Measurements from ENCODE around the gene SLC49A3. TPM values are rescaled to one million over a fixed set of nuclear protein-coding genes. Genes with fewer than 3 reads are reported as not detected.

Gene SLC49A3
- polyA plus RNA-seq, 1 donor (not counting 4 experiments of a cell fraction or from before 2014, with no cell fraction given): 0.04 TPM

GRCh38 chr4:676871-677235 lies 12.1 kb downstream of the SLC49A3 start:
- TF ChIP-seq CTCF (optimal IDR thresholded peaks at IDR 0.05 in 1 of 3, IDR thresholded peaks at IDR 0.05 in 1 of 3, conservative IDR thresholded peaks at IDR 0.05 in 1 of 3; ENCODE audit: extremely low read depth in 1 of 3, insufficient read depth in 2 of 3, low read length in 3 of 3) (no peak), EZH2 (IDR thresholded peaks at IDR 0.05; ENCODE audit: low read length) (no peak)
- FAIRE-seq (no peak), DNase-seq (ENCODE audit: low read depth, low spot score) (no peak)
- Histone ChIP-seq H2AFZ (ENCODE audit: control insufficient read depth, low read length) (no peak overlapping the region), H3K4me1 (ENCODE audit: control insufficient read depth, extremely low read depth, insufficient read depth, low read length) (peaks cover 29% of the 10 kb centered on the region), H3K9ac (ENCODE audit: control insufficient read depth, extremely low read depth, insufficient read depth, low read length) (no peak overlapping the region), H4K20me1 (ENCODE audit: control insufficient read depth, extremely low read depth, insufficient read depth, low read length) (no peaks in the 10 kb centered on the region), H3K79me2 (ENCODE audit: control insufficient read depth, insufficient read depth, low read length) (peaks cover 21% of the 10 kb centered on the region), H3K4me3 (ENCODE audit: control insufficient read depth in 2 of 3, extremely low read depth in 1 of 3, insufficient read depth in 2 of 3, low read depth in 1 of 3, low read length in 3 of 3) (no peak overlapping the region), H3K27ac (ENCODE audit: control insufficient read depth, insufficient read depth, low read length) (no peak overlapping the region), H3K9me3 (ENCODE audit: control insufficient read depth, low read depth, low read length) (no peaks in the 10 kb centered on the region), H3K27me3 (ENCODE audit: control insufficient read depth, extremely low read depth, insufficient read depth, low read length) (no peaks in the 10 kb centered on the region), H3K36me3 (ENCODE audit: control insufficient read depth in 2 of 2, extremely low read depth in 1 of 2, insufficient read depth in 2 of 2, low read length in 2 of 2) (peaks cover 3 to 7% of the 10 kb centered on the region in 2 experiments), H3K4me2 (ENCODE audit: control insufficient read depth, extremely low read depth, insufficient read depth, low read depth, low read length) (no peak overlapping the region), H3K9me1 (ENCODE audit: control insufficient read depth, extremely low read depth, insufficient read depth, low read length) (no peaks in the 10 kb centered on the region)
- dilution Hi-C loops (cut with MboI; ENCODE audit: extremely low pct_ligation_motif_present, low sequenced_read_pairs): no loop called here

- Histone ChIP-seq H3K79me2 (ENCODE audit: control insufficient read depth, insufficient read depth, low read length) (peaks cover 21% of the 10 kb centered on the region), H3K4me3 (ENCODE audit: control insufficient read depth in 2 of 3, extremely low read depth in 1 of 3, insufficient read depth in 2 of 3, low read depth in 1 of 3, low read length in 3 of 3) (no peak overlapping the region), H4K20me1 (ENCODE audit: control insufficient read depth, extremely low read depth, insufficient read depth, low read length) (no peaks in the 10 kb centered on the region), H3K9me3 (ENCODE audit: control insufficient read depth, low read depth, low read length) (no peaks in the 10 kb centered on the region), H3K4me2 (ENCODE audit: control insufficient read depth, extremely low read depth, insufficient read depth, low read depth, low read length) (no peak overlapping the region), H3K9ac (ENCODE audit: control insufficient read depth, extremely low read depth, insufficient read depth, low read length) (no peak overlapping the region), H3K4me1 (ENCODE audit: control insufficient read depth, extremely low read depth, insufficient read depth, low read length) (peaks cover 29% of the 10 kb centered on the region), H3K27me3 (ENCODE audit: control insufficient read depth, extremely low read depth, insufficient read depth, low read length) (no peaks in the 10 kb centered on the region), H2AFZ (ENCODE audit: control insufficient read depth, low read length) (no peak overlapping the region), H3K36me3 (ENCODE audit: control insufficient read depth in 2 of 2, extremely low read depth in 1 of 2, insufficient read depth in 2 of 2, low read length in 2 of 2) (peaks cover 8 to 13% of the 10 kb centered on the region in 2 experiments), H3K27ac (ENCODE audit: control insufficient read depth, insufficient read depth, low read length) (no peak overlapping the region), H3K9me1 (ENCODE audit: control insufficient read depth, extremely low read depth, insufficient read depth, low read length) (no peaks in the 10 kb centered on the region)
- dilution Hi-C loops (cut with MboI; ENCODE audit: extremely low pct_ligation_motif_present, low sequenced_read_pairs): no loop called here
- TF ChIP-seq EZH2 (IDR thresholded peaks at IDR 0.05; ENCODE audit: low read length) (no peak), CTCF (optimal IDR thresholded peaks at IDR 0.05 in 1 of 3, IDR thresholded peaks at IDR 0.05 in 1 of 3, conservative IDR thresholded peaks at IDR 0.05 in 1 of 3; ENCODE audit: extremely low read depth in 1 of 3, insufficient read depth in 2 of 3, low read length in 3 of 3) (no peak)
- FAIRE-seq: no peak
- DNase-seq (ENCODE audit: low read depth, low spot score): no peak
Measured at GRCh38 chr4:675980-676870, 12.7 kb downstream of the SLC49A3 start.
